Measurements from ENCODE around the gene PODNL1. TPM values are rescaled to one million over a fixed set of nuclear protein-coding genes. Genes with fewer than 3 reads are reported as not detected.

Gene PODNL1
- total and polyA plus RNA-seq, 8 donors: 1.3 to 17.9 (median 1.7) TPM

GRCh38 chr19:13884726-13885591 is 53.3 kb downstream of the PODNL1 start:
- TF ChIP-seq CTCF (IDR thresholded peaks at IDR 0.05): no peak
- Histone ChIP-seq H3K4me1 (peaks cover 14 to 39% of the 10 kb centered on the region in 2 donors), H3K36me3 (no peaks in the 10 kb centered on the region), H3K27me3 (no peaks in the 10 kb centered on the region), H3K9me3 (no peaks in the 10 kb centered on the region), H3K4me3 (no peak overlapping the region), H3K27ac (no peak overlapping the region)
- intact Hi-C loops (cut with DNase I): loop anchor here (10.0 kb wide), 2 partner anchors 150 to 180 kb away; partner anchors contain the start of genes IL27RA (in 1 of the 2) and PALM3 (in 1 of the 2)
- DNase-seq: no peak
- peak; percentile 19 for ATAC-seq

DNA sequence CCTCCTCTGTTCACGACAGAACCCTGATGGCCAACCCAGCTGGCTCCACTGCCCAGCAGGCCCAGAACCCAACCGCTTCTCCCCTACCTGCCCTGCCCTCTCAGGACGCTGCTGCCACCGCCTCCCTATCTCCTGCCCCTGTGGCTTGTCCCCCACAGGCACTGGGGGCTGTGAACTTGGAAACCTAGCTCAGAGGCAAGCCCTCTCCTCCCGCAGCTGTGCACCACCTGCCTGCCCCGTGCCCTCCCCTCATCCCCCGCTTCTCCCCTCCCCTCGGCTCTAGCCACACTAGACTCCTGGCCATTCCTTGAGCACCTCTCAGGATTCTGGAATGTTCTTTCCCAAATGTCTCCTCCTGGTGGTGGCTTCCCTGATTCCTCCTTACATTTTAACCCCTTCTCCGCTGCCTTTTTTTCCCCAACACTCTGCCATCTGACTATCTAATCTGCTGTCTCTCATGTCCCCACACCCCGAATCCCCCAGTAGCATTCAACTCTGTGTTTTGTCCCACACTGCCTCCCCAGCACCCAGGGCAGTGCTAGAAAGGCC is 54.6 kb downstream of the PODNL1 start:
- H3K36me3 ChIP-seq: no peaks in the 10 kb centered on the region
- H3K27ac ChIP-seq: no peak overlapping the region
- no peak for ATAC-seq
- no peak for DNase-seq
- H3K27me3 ChIP-seq: no peaks in the 10 kb centered on the region
- no peak for TF ChIP-seq CTCF (IDR thresholded peaks at IDR 0.05)
- H3K4me1 ChIP-seq: peaks cover 14 to 45% of the 10 kb centered on the region in 2 donors
- H3K4me3 ChIP-seq: no peak overlapping the region
- intact Hi-C loops (cut with DNase I): loop anchor here (10.0 kb wide), 2 partner anchors 151 to 181 kb away; partner anchors contain the start of genes IL27RA (in 1 of the 2) and PALM3 (in 1 of the 2)
- H3K9me3 ChIP-seq: no peaks in the 10 kb centered on the region

- Histone ChIP-seq H3K36me3 (no peaks in the 10 kb centered on the region), H3K4me1 (peaks cover 14 to 45% of the 10 kb centered on the region in 2 donors), H3K9me3 (no peaks in the 10 kb centered on the region), H3K27me3 (no peaks in the 10 kb centered on the region), H3K27ac (no peak overlapping the region), H3K4me3 (no peak overlapping the region)
- DNase-seq: no peak
- TF ChIP-seq CTCF (IDR thresholded peaks at IDR 0.05): no peak
- no peak for ATAC-seq
- intact Hi-C loops (cut with DNase I): loop anchor here (10.0 kb wide), 2 partner anchors 152 to 182 kb away; partner anchors contain the start of genes IL27RA (in 1 of the 2) and PALM3 (in 1 of the 2)
These were observed 55.4 kb downstream of the PODNL1 start for GRCh38 chr19:13882836-13883235.

GRCh38 chr19:13882419-13882795 is 55.8 kb downstream of the PODNL1 start:
- Histone ChIP-seq H3K27ac (peak overlapping the region in 1 of 2 donors; percentile 61), H3K4me3 (no peak overlapping the region), H3K36me3 (no peaks in the 10 kb centered on the region), H3K27me3 (no peaks in the 10 kb centered on the region), H3K4me1 (peaks cover 14 to 45% of the 10 kb centered on the region in 2 donors), H3K9me3 (no peaks in the 10 kb centered on the region)
- ATAC-seq (no peak), DNase-seq (no peak)
- intact Hi-C loops (cut with DNase I): loop anchor here (10.0 kb wide), 2 partner anchors 152 to 182 kb away; partner anchors contain the start of genes IL27RA (in 1 of the 2) and PALM3 (in 1 of the 2)
- no peak for TF ChIP-seq CTCF (IDR thresholded peaks at IDR 0.05)

Data from left lung (tissue), 10 donors.